HL-60 (cell line): Measurements from ENCODE around the gene PAX5.

Experiments used
- DNase-seq, 2 experiments: peaks; one replicate each; pipeline ENCODE4 v3.0.0-alpha.2; 2010 to 2020; ENCODE audit warnings: low read depth in 1 of 2, low spot score in 1 of 2
- H3K27ac ChIP-seq: fragments of 250-450 bp; sonication (Bioruptor Pico); replicated peaks from 2 replicates; pipeline ENCODE4 v1.5.1; 2020; ENCODE audit warnings: mild to moderate bottlenecking, moderate library complexity
- H3K27me3 ChIP-seq: fragments of 250-450 bp; sonication (Bioruptor Pico); 2 replicates; pipeline ENCODE4 v1.5.1; 2021; ENCODE audit warnings: mild to moderate bottlenecking, moderate library complexity; ENCODE audit not compliant: insufficient read depth, poor library complexity, severe bottlenecking
- H3K4me3 ChIP-seq: replicated peaks from 2 replicates; pipeline ENCODE4 v1.5.1; 2011; ENCODE audit warnings: mild to moderate bottlenecking, control low read depth, low read length; ENCODE audit not compliant: insufficient read depth
- CTCF ChIP-seq: IDR thresholded peaks from one replicate; pipeline ENCODE4 v1.5.1; 2011; ENCODE audit warnings: low read length, control low read depth, inconsistent platforms; ENCODE audit not compliant: insufficient read depth
- GABPA ChIP-seq: IDR thresholded peaks from 2 replicates; pipeline ENCODE4 v1.6.1; 2012; ENCODE audit warnings: low read depth
- POLR2AphosphoS5 ChIP-seq: IDR thresholded peaks from 2 replicates; pipeline ENCODE4 v1.6.1; 2012; ENCODE audit warnings: low read depth
- REST ChIP-seq: IDR thresholded peaks from 2 replicates; pipeline ENCODE4 v1.6.1; 2012; ENCODE audit warnings: low read depth; ENCODE audit not compliant: insufficient replicate concordance
- SPI1 ChIP-seq: IDR thresholded peaks from 2 replicates; pipeline ENCODE4 v1.6.1; 2012; ENCODE audit warnings: low read depth, mild to moderate bottlenecking, borderline replicate concordance

The PAX5 gene

GRCh38 chr9:36924071-36924470 lies 110.0 kb downstream of the PAX5 start:
- no peak for DNase-seq

GRCh38 chr9:36923025-36923625 lies 110.9 kb downstream of the PAX5 start:
- TF ChIP-seq SPI1 (no peak), GABPA (no peak), POLR2AphosphoS5 (no peak), REST (no peak), CTCF (no peak)
- DNase-seq, result no peak
- Histone ChIP-seq H3K27me3 (no peaks in the 10 kb centered on the region), H3K27ac (no peak overlapping the region), H3K4me3 (no peak overlapping the region)

More at GRCh38 chr9:36924071-36924470, 110.0 kb downstream of the PAX5 start:
- H3K27me3 ChIP-seq, result no peaks in the 10 kb centered on the region
- TF ChIP-seq POLR2AphosphoS5 (no peak), SPI1 (no peak), CTCF (no peak), REST (no peak), GABPA (no peak)
- no peak overlapping the region for H3K4me3 ChIP-seq
- no peak overlapping the region for H3K27ac ChIP-seq

- H3K4me3 ChIP-seq, result no peak overlapping the region
- no peak for DNase-seq
- no peaks in the 10 kb centered on the region for H3K27me3 ChIP-seq
- no peak overlapping the region for H3K27ac ChIP-seq
- TF ChIP-seq REST, result no peak
- no peak for TF ChIP-seq POLR2AphosphoS5
- TF ChIP-seq SPI1, result no peak
- no peak for TF ChIP-seq GABPA
- no peak for TF ChIP-seq CTCF
Measured at GRCh38 chr9:36922548-36922947, 111.5 kb downstream of the PAX5 start.
